EL (cell line): ENCODE measurements around the gene FOXQ1.
A peak's percentile ranks its signal among the peaks of the same experiment; 100 is the strongest.
"Not testable (repeated sequence)": the region's sequence is repeated elsewhere in the genome, so short reads cannot be mapped to it uniquely, and the experiment has no call there.

Experiments
- DNase-seq: peaks from one replicate; pipeline ENCODE4 v3.0.0-alpha.2; 2016

FOXQ1 gene

DNA sequence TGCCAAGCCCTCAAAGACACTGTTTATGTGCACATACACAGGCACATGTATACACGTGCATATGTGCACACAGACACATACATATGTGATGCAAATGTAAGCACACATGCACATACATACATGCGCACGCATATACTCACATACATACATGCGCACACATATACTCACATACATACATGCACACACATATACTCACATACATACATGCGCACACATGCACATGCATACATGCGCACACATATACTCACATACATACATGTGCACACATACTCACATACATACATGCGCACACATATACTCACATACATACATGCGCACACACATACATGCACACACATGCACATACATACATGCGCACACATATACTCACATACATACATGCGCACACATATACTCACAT lies 20.5 kb upstream of the FOXQ1 start:
- no peak for DNase-seq

DNA sequence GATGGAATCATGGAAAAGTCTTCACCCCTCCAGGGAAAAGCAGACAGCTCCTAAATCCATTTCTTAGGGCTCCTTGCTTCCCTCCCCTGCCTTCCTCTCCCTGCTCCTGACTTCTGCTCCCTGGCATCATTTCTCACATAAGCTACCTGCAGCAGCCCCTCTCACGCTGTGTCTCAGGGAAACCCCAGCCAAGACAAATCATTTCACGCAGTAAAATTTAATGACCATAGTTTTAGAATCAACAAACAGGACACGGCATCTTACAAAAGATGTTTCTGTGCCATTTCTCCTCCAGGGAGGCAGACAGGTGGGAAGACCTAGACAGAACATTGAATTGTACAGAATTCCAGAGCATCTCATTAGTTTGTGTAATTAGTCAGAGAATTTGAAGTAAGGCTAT lies 16.5 kb upstream of the FOXQ1 start:
- DNase-seq = no peak

DNA sequence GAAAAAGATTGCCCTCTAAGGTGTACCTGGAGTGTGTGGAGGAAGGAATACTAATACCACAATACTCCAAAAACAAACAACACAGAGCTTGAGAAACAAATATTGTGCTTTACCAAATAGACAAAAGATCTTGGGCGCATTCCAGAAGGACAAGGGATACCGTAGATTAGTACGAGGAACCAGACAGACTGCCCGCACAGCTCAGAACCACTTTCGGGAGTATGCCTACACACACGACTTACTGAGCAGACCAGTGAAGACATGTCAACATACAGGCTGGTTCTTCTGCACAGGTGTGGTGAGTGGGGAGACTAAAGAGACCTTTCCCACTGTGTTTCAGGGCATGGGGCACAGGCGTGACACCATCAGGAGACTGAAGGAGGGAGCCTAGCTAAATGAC lies 15.8 kb upstream of the FOXQ1 start:
- DNase-seq = no peak

DNA sequence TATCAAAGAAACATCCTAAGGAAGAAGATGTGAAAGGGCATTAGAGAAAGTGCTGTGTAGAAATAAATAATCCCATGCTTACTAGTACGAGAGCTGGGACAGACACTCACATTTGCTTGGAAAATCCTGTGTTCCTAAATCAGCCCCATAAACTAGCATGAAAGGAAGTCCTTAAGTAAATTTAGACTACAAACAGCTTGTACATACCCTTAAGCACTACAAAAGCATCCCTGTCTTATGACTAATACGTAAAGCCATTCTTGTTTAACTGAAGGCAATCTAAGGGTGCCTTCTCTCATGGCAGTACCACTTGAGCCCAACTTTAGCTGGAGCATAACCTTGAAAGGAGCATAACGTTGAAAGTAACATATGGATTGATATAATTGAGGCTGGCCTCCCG lies 15.4 kb upstream of the FOXQ1 start:
- peak; percentile 69 for DNase-seq

DNA sequence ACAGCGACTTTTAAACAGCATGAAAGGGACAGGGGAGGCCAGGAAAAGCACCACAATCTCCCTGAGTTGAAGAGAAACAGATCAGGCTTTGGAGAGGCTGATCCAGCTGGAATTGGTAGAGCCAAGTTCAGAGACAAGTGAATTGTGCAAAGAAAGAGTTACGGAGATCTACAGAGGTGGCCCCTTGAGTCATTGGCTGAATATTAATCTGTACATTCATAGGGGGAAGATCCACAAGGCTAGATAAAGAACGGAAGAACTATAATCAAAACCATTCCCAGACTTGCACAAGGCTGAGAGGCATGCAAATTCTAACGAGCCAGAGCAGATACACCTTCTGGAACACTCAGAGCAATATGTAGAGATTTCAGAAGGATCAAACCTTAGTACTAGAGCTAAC lies 14.2 kb upstream of the FOXQ1 start:
- peak; percentile 67 for DNase-seq

DNA sequence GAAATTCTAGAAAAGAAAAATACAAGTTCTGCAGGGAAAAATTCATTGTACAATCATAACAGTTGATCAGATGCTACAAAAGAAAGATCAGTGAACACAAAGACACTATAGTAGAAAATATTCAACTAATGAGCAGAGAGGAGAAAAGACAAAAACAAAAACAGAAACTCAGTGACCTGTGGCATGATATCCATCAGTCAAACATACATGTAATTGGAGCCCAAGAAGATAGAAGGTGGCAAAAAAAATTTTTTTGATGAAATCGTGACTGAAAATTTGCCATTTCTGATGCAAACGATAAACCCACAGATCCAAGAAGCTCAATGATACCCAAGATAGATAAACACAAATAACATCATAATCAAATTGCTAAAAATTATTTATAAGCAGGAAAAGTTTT lies 13.1 kb upstream of the FOXQ1 start:
- DNase-seq = no peak

DNA sequence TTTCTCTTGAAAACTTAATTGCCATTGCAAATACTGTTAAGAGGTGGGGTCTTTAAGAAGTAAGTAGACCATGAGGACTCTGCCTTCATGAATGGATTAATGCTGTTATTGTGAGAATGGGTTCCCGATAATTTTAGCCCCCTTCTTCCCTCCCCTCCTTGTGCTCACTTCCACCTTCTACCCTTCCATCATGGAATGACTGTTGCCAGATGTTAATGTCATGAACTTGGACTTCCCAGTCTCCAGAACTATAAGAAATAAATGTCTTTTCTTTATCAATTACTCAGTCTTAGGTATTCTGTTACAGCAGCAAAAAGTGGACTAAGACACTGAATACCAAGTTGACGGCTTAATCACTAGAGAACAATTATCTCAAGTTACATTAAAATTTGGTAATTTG lies 5.8 kb upstream of the FOXQ1 start:
- no peak for DNase-seq

DNA sequence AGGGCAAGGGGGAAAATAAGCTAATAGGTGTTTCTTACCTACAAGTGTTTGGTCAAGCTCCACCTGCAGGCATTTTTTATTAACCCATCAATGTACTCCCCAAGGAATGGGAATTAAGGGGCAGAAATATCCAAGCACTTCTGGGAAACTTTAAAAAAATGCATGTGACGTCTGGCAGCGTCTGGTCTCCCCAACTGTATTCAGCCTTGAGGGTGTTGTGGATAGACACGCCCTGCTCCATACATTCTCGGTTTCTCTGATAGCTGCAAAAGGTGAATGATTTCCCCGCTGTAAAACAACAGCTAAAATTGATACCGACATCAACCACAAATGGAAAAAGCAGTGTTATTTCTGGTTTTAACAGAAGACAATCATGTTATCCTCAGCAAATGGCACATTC lies 2.5 kb upstream of the FOXQ1 start:
- no peak for DNase-seq

DNA sequence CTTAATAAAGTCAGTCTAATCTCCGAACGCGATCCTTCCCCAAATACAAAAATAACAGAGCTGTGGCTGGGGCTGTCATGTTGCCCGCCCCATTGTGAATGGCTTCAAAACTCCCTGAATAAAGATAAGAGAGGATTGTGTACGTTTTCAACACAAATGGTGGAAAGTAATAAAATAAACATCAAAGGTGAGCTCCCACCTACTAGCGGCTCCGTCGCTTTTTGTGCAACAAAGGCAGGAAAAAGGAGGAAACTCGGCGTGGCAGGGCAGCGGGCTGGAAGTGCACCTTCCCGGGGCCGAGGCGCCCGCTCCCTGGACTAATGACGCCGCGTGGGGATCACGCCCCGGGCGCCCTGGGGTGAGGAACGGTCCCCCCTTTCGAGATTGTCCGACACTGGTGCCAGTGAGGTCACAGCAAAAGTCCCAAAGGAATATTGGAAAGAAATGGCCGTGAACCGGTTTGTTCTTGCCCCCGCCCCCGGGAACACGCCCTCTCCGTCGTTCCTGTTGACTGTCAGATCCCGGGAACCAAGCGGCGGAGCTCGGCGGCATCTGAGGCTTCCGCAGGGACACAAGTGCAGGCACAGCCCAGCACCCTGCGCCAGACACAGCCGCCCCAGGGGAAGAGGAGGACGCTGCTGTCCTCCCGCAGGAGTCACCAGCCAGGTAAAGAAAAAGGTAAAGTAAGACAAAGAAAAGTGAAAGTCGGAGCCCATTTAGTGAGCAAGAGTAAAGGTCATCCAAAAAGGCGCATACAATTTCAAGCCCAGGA lies 1.1 kb upstream of the FOXQ1 start:
- no peak for DNase-seq

DNA sequence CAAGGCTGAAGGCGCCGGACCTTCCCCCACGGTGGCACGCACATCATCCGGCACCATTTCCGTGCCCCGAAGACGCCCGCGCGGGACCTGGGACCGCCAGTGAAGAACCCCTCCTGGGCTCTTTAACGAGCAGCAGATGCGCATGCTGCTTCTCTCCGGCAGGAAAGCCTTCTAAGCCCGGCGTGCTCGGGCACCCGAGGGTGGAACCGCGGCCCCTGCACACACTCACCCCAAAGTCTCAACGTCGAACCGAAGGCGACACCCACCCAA lies 240 bp downstream of the FOXQ1 start:
- DNase-seq = no peak

DNA sequence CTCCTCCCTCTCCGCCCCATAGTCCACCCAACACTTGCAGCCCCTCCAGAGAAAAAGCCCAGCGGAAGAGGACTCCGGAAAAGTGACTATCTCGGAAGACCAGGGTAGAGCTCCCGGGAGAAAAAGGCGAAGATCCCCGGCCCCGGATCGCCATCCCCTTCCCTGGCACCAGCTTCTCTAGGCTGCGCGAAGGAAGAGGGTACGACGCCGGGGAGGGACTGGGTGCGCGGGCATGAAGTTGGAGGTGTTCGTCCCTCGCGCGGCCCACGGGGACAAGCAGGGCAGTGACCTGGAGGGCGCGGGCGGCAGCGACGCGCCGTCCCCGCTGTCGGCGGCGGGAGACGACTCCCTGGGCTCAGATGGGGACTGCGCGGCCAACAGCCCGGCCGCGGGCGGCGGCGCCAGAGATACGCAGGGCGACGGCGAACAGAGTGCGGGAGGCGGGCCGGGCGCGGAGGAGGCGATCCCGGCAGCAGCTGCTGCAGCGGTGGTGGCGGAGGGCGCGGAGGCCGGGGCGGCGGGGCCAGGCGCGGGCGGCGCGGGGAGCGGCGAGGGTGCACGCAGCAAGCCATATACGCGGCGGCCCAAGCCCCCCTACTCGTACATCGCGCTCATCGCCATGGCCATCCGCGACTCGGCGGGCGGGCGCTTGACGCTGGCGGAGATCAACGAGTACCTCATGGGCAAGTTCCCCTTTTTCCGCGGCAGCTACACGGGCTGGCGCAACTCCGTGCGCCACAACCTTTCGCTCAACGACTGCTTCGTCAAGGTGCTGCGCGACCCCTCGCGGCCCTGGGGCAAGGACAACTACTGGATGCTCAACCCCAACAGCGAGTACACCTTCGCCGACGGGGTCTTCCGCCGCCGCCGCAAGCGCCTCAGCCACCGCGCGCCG lies 822 bp downstream of the FOXQ1 start:
- peak; percentile 37 for DNase-seq

DNA sequence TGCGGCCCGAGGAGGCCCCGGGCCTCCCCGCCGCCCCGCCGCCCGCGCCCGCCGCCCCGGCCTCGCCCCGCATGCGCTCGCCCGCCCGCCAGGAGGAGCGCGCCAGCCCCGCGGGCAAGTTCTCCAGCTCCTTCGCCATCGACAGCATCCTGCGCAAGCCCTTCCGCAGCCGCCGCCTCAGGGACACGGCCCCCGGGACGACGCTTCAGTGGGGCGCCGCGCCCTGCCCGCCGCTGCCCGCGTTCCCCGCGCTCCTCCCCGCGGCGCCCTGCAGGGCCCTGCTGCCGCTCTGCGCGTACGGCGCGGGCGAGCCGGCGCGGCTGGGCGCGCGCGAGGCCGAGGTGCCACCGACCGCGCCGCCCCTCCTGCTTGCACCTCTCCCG lies 1.5 kb downstream of the FOXQ1 start:
- no peak for DNase-seq

DNA sequence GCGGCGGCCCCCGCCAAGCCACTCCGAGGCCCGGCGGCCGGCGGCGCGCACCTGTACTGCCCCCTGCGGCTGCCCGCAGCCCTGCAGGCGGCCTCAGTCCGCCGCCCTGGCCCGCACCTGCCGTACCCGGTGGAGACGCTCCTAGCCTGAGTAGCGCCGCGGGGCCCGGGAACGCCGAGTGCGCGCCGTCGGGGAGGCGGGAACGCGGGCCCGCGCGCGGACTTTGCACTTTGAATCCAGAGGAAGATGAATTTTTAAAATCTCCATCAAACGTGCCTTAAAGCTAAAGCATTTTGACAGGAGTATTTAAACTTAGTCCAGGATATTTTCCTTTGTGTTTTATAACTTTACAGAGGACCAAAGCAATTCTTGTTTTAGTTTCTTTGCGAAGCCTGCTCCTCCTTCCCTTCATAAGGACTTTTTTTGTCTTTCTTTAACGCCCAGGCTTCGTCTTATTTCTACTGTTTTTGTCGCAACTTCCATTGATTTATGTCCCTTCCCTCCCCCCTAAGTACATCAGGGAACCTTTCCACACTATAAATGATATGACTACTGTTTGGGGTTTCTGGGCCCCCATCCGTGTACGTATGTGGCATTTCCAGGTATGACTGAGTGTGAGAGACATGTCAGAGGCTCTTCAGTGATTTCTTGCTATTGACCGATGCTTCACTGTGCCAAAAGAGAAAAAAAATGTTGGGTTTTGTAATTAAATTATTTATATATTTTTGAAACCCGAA lies 2.0 kb downstream of the FOXQ1 start:
- DNase-seq = no peak

DNA sequence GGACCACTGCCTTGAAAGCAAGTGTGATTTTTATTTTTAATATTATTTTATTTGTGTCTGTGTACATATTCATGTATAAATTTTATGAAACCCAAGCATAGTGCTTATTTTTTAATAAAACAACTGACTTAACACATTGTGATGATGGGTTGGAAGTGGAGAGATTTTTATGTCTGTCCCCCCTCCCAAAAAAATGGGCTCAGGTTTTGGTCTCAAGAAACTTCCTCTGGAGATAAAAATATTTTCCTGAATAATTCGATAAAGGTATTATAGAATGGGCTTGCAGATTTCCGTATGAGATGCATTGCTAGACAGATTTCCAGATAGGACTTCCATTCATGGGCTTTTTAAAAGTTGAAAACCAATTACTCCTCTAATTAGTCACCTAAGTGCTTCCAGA lies 2.7 kb downstream of the FOXQ1 start:
- DNase-seq = no peak

DNA sequence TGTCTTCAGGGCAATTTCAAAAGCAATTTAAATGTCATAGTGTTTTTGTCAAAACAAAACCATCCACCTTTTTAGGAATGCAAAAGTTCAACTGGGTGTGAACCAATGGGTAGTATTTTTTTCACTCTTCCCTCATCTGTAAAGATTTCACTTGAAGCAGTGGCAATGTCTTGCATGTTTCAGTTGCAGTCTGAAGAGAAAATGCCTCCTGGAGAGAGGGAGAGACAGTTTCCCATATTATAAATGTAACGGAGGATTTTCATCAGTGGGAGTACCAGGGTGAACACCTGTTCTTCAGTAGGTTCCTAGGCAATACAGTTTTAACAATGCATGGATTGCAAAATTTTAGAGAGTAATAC lies 3.3 kb downstream of the FOXQ1 start:
- DNase-seq = no peak

DNA sequence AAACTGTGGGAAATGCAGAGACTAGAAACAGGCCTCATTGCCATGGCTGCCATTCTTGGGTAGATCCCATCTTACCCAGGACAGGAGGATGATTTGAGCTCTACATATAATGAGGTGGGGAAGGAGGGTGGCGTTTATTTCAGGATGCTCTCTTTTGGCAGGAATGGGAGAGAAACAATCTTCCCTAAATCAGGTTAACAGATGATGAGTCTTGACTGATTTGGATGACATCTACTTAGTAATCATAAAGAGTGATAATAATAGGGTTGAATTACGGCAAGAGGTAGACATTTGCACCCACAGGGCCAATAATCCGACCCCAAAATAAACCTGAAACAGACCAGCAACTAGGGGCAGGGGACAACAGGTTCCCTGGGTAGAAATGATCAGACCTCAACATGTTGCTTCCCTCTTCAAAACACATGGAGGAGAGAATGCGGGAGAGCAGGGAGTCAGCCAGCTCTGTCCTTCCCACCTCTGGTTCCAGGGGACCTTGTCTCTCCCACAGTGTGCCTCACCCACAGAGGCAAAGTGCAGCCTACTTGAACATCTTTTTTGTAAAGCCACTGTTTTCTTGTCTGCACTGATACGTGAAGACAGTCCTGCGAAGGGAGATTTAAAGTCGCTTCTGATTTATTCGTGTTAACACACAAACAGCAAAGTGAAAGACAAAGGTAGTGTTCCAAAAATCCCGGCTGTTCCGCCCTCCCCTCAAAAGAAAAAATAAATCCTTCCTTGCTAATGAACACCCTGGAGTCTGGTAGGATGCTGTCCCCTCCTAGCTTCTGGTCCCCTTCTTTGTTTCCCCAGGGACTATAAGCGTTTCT lies 3.9 kb downstream of the FOXQ1 start:
- DNase-seq = no peak

DNA sequence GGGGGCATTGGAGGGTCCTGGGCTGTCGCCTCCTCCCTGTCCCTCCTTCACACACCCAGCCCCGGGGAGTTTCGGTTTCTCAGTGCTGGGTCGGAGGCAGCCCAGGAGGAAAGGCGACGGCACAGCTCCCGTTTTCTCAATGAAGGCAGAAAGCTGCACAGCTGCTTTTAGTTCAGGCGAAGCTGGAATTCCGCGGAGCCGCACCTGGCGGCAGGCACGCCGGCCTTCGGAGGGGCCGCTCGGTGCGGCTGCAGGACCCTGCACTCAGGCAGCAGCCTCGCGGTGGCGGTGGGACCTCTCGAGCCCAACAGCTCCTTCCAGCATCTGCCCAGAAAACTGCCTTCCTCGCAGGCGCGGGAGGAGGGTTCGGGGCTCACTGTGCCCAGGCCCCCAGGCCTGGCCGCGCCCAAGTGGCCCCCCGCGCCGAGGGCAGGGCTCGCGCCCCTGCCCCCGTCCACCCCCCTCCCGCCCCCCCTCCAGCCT lies 4.6 kb downstream of the FOXQ1 start:
- peak; percentile 40 for DNase-seq

DNA sequence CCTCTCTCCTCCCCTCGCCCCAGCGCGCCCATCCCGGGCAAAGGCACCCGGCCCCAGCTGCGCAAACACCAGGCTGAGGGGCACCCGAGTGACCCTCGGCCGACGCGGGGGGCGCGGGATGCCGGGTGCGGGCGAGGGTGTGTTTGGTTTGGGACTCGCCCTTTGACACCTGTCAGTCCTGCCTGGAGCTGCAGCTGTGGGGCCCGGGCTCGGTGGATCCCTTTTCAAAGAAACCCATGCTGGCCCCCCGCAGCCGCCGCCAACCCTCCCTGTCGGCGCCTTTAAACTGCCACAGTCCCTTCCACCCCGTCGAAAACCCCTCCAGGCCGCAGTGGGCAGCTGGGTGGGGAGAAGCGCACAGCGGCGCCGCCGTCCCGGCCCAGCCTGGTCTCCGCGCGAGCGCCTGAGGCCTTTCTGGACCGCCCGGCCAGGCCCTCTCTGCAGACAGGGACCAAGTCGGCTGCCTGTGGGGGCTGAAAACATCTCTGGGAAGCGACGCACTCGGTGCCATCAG lies 5.5 kb downstream of the FOXQ1 start:
- no peak for DNase-seq

DNA sequence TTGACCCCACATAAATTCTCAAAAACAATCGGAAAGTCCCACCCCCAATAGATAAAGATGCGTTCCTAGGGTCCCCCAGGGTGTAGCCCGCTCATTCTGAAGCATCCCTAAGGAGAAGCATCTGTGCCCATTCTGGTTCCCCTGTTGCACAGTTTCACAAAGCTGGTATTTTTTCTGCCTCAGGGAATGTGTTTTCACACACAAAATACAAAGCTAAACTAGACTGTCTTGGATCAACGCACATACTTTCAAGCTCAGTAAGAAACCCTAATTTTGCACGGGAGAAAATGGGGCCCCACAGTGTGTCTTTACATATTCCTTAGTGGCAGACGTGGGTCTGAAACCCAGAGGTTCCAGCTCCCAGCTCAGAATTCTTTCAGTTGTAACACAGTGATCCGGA lies 6.1 kb downstream of the FOXQ1 start:
- no peak for DNase-seq

DNA sequence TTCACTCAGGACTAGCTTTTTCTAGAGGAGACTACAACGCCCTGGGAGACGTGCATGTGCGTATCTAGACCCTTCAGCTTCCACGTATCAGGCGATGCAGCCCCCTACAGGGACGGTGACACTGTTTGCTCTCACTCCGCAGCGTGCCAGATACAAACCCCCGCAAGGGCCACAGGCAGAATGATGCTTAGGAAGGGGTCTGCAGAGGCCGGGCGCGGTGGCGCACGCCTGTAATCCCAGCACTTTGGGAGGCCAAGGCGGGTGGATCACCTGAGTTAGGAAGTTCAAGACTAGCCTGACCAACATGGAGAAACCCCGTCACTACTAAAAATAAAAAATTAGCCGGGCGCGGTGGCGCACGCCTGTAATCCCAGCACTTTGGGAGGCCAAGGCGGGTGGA lies 6.7 kb downstream of the FOXQ1 start:
- DNase-seq = not testable (repeated sequence)

DNA sequence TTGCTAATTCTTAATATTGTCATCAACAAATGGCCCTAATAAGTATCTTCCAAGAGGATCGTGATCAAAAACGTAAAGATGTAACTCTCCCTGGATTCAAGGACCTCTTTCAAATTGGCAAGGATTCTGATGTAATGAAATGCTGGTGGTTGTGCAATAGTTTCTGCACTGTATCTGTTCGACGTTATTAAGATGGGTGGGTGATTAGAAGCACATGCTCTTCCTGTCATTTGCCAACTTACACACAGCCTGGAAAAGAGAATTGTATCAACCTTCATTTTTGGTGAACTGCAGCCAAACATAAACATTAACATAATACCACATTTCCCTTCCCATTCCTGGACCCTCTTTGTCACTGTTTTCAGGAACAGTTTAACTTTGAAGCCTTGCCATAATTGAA lies 9.8 kb downstream of the FOXQ1 start:
- DNase-seq = peak; percentile 55

DNA sequence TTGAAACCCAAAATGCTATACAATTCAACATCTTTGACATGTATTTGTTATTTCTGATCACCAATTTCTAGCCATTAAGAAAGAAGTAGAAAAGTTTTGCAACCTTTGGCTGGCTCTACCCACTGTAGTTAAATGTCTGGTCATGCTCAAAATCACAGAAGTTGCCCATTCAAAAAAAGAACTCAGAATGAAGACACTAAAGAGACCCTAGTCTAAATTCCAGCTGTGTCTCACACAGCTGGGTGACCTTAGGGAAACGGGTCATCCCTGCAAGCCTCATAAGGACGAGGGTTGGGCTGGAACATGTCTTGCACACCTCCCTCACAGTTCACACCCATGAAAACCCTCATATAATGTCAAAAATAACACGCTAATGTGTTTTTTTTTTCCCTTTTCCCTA lies 10.3 kb downstream of the FOXQ1 start:
- DNase-seq = no peak

DNA sequence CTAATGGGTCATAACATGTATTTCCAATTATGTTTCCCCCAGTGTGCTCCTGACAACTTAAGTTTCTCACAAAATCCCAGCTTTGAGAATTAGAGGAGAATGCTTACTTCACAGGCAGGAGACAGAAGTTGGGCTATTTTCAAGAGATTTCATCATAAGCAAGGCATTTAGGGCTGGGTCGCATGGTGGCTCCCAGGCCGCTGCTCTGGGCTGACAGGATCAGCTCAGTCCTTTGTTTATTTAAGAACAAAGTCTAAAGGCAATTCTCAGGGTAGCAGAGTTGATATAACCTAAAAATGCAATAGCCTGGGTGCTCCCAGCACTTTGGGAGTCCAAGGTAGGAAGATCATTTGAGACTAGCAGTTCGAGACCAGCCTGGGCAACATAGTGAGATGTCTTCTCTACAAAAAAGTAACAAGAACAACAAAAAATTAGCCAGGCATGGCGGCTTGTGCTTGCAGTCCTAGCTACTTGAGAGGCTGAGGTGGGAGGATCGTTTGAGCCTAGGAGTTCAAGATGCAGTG lies 10.9 kb downstream of the FOXQ1 start:
- DNase-seq = peak; percentile 54
